ENCODE results near the gene IRF7. TPM values are rescaled to one million over a fixed set of nuclear protein-coding genes. Genes with fewer than 3 reads are reported as not detected.

IRF7 gene
- total and polyA plus RNA-seq, 12 donors = 0.81 to 87.6 (median 11.2) TPM

MicroRNAs encoded within 50 kb of the gene (microRNA counts, 767-probe panel; counts per million panel counts)
- microRNA hsa-miR-210 = 0 counts per million in 2 donors

Small RNAs within 50 kb of the gene (microRNA-seq; reads per million reads assigned to microRNA genes)
- gene MIR210 = 69.8 to 95.2 (median 70.6) reads per million in 3 donors

Small RNAs within 50 kb of the gene (small RNA-seq; reads per million reads assigned to genes)
- 5.0 reads per million in 2 donors for gene MIR210

Other genes with a start within 250 kb of the IRF7 start
- 1 to 10 TPM in 4 of 9 donors, under 1 TPM in 3, not detected in 2; 0.29 to 4.6 (median 1.1) TPM for gene B4GALNT4, start 246.5 kb downstream of the IRF7 start, total RNA-seq
- gene B4GALNT4, start 246.5 kb downstream of the IRF7 start, polyA plus RNA-seq = 10 to 100 TPM in 1 of 3 donors, 1 to 10 TPM in 1, under 1 TPM in 1; 0.15 to 30.3 (median 9.1) TPM
- gene PKP3, start 221.7 kb downstream of the IRF7 start, total RNA-seq = under 1 TPM in 3 of 9 donors, not detected in 6; 0.45 to 0.65 (median 0.65) TPM
- gene PKP3, start 221.7 kb downstream of the IRF7 start, polyA plus RNA-seq = under 1 TPM in 1 of 3 donors, not detected in 2; 0.37 TPM
- gene SIGIRR, start 201.0 kb downstream of the IRF7 start, total RNA-seq = 10 to 100 TPM in 7 of 9 donors, 1 to 10 TPM in 2; 5.7 to 70.0 (median 21.1) TPM
- 100 to 1,000 TPM in 1 of 3 donors, 10 to 100 TPM in 1, 1 to 10 TPM in 1; 2.7 to 111 (median 80.4) TPM for gene SIGIRR, start 201.0 kb downstream of the IRF7 start, polyA plus RNA-seq
- 1 to 10 TPM in 1 of 9 donors, under 1 TPM in 3, not detected in 5; 0.52 to 2.2 (median 0.79) TPM for gene ANO9, start 173.9 kb downstream of the IRF7 start, total RNA-seq
- gene ANO9, start 173.9 kb downstream of the IRF7 start, polyA plus RNA-seq = 1 to 10 TPM in 2 of 3 donors, under 1 TPM in 1; 0.07 to 2.9 (median 1.2) TPM
- 10 to 100 TPM; 20.7 to 85.9 (median 41.4) TPM for gene PTDSS2, start 165.7 kb downstream of the IRF7 start, total RNA-seq
- gene PTDSS2, start 165.7 kb downstream of the IRF7 start, polyA plus RNA-seq = 100 to 1,000 TPM in 1 of 3 donors, 10 to 100 TPM in 2; 11.0 to 109 (median 53.7) TPM
- 100 to 1,000 TPM; 103 to 342 (median 252) TPM for gene RNH1, start 108.7 kb downstream of the IRF7 start, total RNA-seq
- 100 to 1,000 TPM in 2 of 3 donors, 10 to 100 TPM in 1; 36.3 to 125 (median 110) TPM for gene RNH1, start 108.7 kb downstream of the IRF7 start, polyA plus RNA-seq
- 10 to 100 TPM; 10.8 to 45.0 (median 36.7) TPM for gene HRAS, start 80.4 kb downstream of the IRF7 start, total RNA-seq
- 100 to 1,000 TPM in 2 of 3 donors, 10 to 100 TPM in 1; 18.7 to 190 (median 164) TPM for gene HRAS, start 80.4 kb downstream of the IRF7 start, polyA plus RNA-seq
- gene LRRC56, start 78.4 kb downstream of the IRF7 start, total RNA-seq = 1 to 10 TPM in 2 of 9 donors, under 1 TPM in 6, not detected in 1; 0.32 to 1.7 (median 0.82) TPM
- gene LRRC56, start 78.4 kb downstream of the IRF7 start, polyA plus RNA-seq = 1 to 10 TPM in 2 of 3 donors, not detected in 1; 1.7 to 4.3 TPM
- gene LMNTD2, start 55.2 kb downstream of the IRF7 start, total RNA-seq = 1 to 10 TPM in 8 of 9 donors, under 1 TPM in 1; 0.35 to 9.1 (median 6.0) TPM
- 10 to 100 TPM in 2 of 3 donors, under 1 TPM in 1; 0.20 to 21.0 (median 12.7) TPM for gene LMNTD2, start 55.2 kb downstream of the IRF7 start, polyA plus RNA-seq
- 10 to 100 TPM in 4 of 9 donors, 1 to 10 TPM in 5; 2.9 to 18.2 (median 5.8) TPM for gene RASSF7, start 55.0 kb downstream of the IRF7 start, total RNA-seq
- gene RASSF7, start 55.0 kb downstream of the IRF7 start, polyA plus RNA-seq = 10 to 100 TPM in 1 of 3 donors, 1 to 10 TPM in 1, under 1 TPM in 1; 0.33 to 19.9 (median 9.8) TPM
- gene PHRF1, start 39.5 kb downstream of the IRF7 start, total RNA-seq = 10 to 100 TPM; 17.2 to 42.2 (median 29.0) TPM
- gene PHRF1, start 39.5 kb downstream of the IRF7 start, polyA plus RNA-seq = 10 to 100 TPM in 2 of 3 donors, 1 to 10 TPM in 1; 8.7 to 62.3 (median 23.3) TPM
- gene CDHR5, start 9.0 kb upstream of the IRF7 start, total RNA-seq = 1 to 10 TPM in 5 of 9 donors, under 1 TPM in 3, not detected in 1; 0.44 to 5.2 (median 1.2) TPM
- gene CDHR5, start 9.0 kb upstream of the IRF7 start, polyA plus RNA-seq = under 1 TPM; 0.31 to 0.61 (median 0.56) TPM
- under 1 TPM in 1 of 9 donors, not detected in 8; 0.67 TPM for gene SCT, start 11.2 kb upstream of the IRF7 start, total RNA-seq
- gene SCT, start 11.2 kb upstream of the IRF7 start, polyA plus RNA-seq = under 1 TPM in 1 of 3 donors, not detected in 2; 0.61 TPM
- 1 to 10 TPM in 1 of 9 donors, under 1 TPM in 6, not detected in 2; 0.28 to 1.1 (median 0.34) TPM for gene DRD4, start 21.3 kb upstream of the IRF7 start, total RNA-seq
- gene DRD4, start 21.3 kb upstream of the IRF7 start, polyA plus RNA-seq = 1 to 10 TPM in 2 of 3 donors, not detected in 1; 1.2 to 1.3 TPM
- gene DEAF1, start 79.3 kb upstream of the IRF7 start, total RNA-seq = 10 to 100 TPM; 32.8 to 57.3 (median 54.8) TPM
- gene DEAF1, start 79.3 kb upstream of the IRF7 start, polyA plus RNA-seq = 100 to 1,000 TPM in 1 of 3 donors, 10 to 100 TPM in 2; 20.6 to 131 (median 67.0) TPM
- 10 to 100 TPM; 11.1 to 85.3 (median 33.8) TPM for gene TMEM80, start 79.9 kb upstream of the IRF7 start, total RNA-seq
- 10 to 100 TPM; 14.8 to 33.8 (median 26.0) TPM for gene TMEM80, start 79.9 kb upstream of the IRF7 start, polyA plus RNA-seq
- gene EPS8L2, start 90.3 kb upstream of the IRF7 start, total RNA-seq = 10 to 100 TPM in 8 of 9 donors, 1 to 10 TPM in 1; 2.7 to 57.7 (median 34.3) TPM
- 10 to 100 TPM in 2 of 3 donors, 1 to 10 TPM in 1; 9.7 to 51.9 (median 25.6) TPM for gene EPS8L2, start 90.3 kb upstream of the IRF7 start, polyA plus RNA-seq
- gene TALDO1, start 131.5 kb upstream of the IRF7 start, total RNA-seq = 100 to 1,000 TPM in 8 of 9 donors, 10 to 100 TPM in 1; 83.2 to 167 (median 153) TPM
- gene TALDO1, start 131.5 kb upstream of the IRF7 start, polyA plus RNA-seq = 100 to 1,000 TPM in 2 of 3 donors, 10 to 100 TPM in 1; 64.3 to 117 (median 100) TPM
- gene GATD1, start 161.5 kb upstream of the IRF7 start, total RNA-seq = 100 to 1,000 TPM in 4 of 9 donors, 10 to 100 TPM in 5; 33.7 to 156 (median 93.4) TPM
- gene GATD1, start 161.5 kb upstream of the IRF7 start, polyA plus RNA-seq = 100 to 1,000 TPM in 1 of 3 donors, 10 to 100 TPM in 2; 20.3 to 176 (median 49.3) TPM
- 1 to 10 TPM in 3 of 9 donors, under 1 TPM in 2, not detected in 4; 0.42 to 4.9 (median 1.9) TPM for gene CEND1, start 174.1 kb upstream of the IRF7 start, total RNA-seq
- gene CEND1, start 174.1 kb upstream of the IRF7 start, polyA plus RNA-seq = 10 to 100 TPM in 1 of 3 donors, 1 to 10 TPM in 2; 1.6 to 14.5 (median 4.2) TPM
- gene SLC25A22, start 182.3 kb upstream of the IRF7 start, total RNA-seq = 10 to 100 TPM in 7 of 9 donors, 1 to 10 TPM in 2; 8.2 to 41.3 (median 16.5) TPM
- gene SLC25A22, start 182.3 kb upstream of the IRF7 start, polyA plus RNA-seq = 10 to 100 TPM in 2 of 3 donors, 1 to 10 TPM in 1; 7.7 to 18.8 (median 14.0) TPM
- gene PIDD1, start 189.3 kb upstream of the IRF7 start, total RNA-seq = 10 to 100 TPM in 4 of 9 donors, 1 to 10 TPM in 5; 3.5 to 28.8 (median 9.8) TPM
- 100 to 1,000 TPM in 1 of 3 donors, 10 to 100 TPM in 1, under 1 TPM in 1; 0.93 to 110 (median 51.7) TPM for gene PIDD1, start 189.3 kb upstream of the IRF7 start, polyA plus RNA-seq
- gene RPLP2, start 194.0 kb upstream of the IRF7 start, total RNA-seq = 1,000 to 10,000 TPM in 5 of 9 donors, 100 to 1,000 TPM in 4; 190 to 2,046 (median 1,036) TPM
- gene RPLP2, start 194.0 kb upstream of the IRF7 start, polyA plus RNA-seq = 1,000 to 10,000 TPM in 2 of 3 donors, 100 to 1,000 TPM in 1; 496 to 2,473 (median 1,460) TPM
- gene PNPLA2, start 203.0 kb upstream of the IRF7 start, total RNA-seq = 100 to 1,000 TPM in 4 of 9 donors, 10 to 100 TPM in 5; 24.1 to 311 (median 89.4) TPM
- 100 to 1,000 TPM in 2 of 3 donors, 10 to 100 TPM in 1; 46.2 to 403 (median 162) TPM for gene PNPLA2, start 203.0 kb upstream of the IRF7 start, polyA plus RNA-seq
- 10 to 100 TPM in 7 of 9 donors, 1 to 10 TPM in 2; 5.9 to 22.6 (median 14.2) TPM for gene CRACR2B, start 212.0 kb upstream of the IRF7 start, total RNA-seq
- gene CRACR2B, start 212.0 kb upstream of the IRF7 start, polyA plus RNA-seq = 10 to 100 TPM in 2 of 3 donors, 1 to 10 TPM in 1; 1.0 to 91.3 (median 39.3) TPM
- gene CD151, start 217.0 kb upstream of the IRF7 start, total RNA-seq = 100 to 1,000 TPM; 182 to 387 (median 326) TPM
- 100 to 1,000 TPM; 111 to 268 (median 246) TPM for gene CD151, start 217.0 kb upstream of the IRF7 start, polyA plus RNA-seq
- 100 to 1,000 TPM in 5 of 9 donors, 10 to 100 TPM in 4; 26.2 to 206 (median 121) TPM for gene POLR2L, start 226.6 kb upstream of the IRF7 start, total RNA-seq
- 100 to 1,000 TPM in 1 of 3 donors, 10 to 100 TPM in 2; 43.3 to 163 (median 96.5) TPM for gene POLR2L, start 226.6 kb upstream of the IRF7 start, polyA plus RNA-seq
- gene TSPAN4, start 226.9 kb upstream of the IRF7 start, total RNA-seq = 100 to 1,000 TPM in 2 of 9 donors, 10 to 100 TPM in 7; 19.4 to 207 (median 71.8) TPM
- gene TSPAN4, start 226.9 kb upstream of the IRF7 start, polyA plus RNA-seq = 10 to 100 TPM in 2 of 3 donors, 1 to 10 TPM in 1; 5.2 to 50.4 (median 41.2) TPM

Data from adrenal gland (tissue), 12 donors.